Measurements from ENCODE around the gene TTC34.

Gene TTC34

GRCh38 chr1:2816786-2817185, 15.3 kb upstream of the TTC34 start:
- TF ChIP-seq EZH2phosphoT487 (IDR thresholded peaks at IDR 0.05; ENCODE audit: borderline replicate concordance), result no peak
- no peak for TF ChIP-seq CTCF (conservative IDR thresholded peaks at IDR 0.05; ENCODE audit: low read length)
- H3K79me2 ChIP-seq (ENCODE audit: insufficient read depth, low read length), result no peaks in the 10 kb centered on the region
- H3K4me3 ChIP-seq (ENCODE audit: low read length, poor library complexity, severe bottlenecking), result no peak overlapping the region
- no peaks in the 10 kb centered on the region for H3K9me2 ChIP-seq (replicated peaks; ENCODE audit: low read depth, low read length)
- no peaks in the 10 kb centered on the region for H3K4me1 ChIP-seq (ENCODE audit: insufficient read depth, low read length, poor library complexity, severe bottlenecking)
- H3F3A ChIP-seq (ENCODE audit: low read depth), result no peaks in the 10 kb centered on the region
- no peaks in the 10 kb centered on the region for H3K36me3 ChIP-seq (ENCODE audit: insufficient read depth, low read length)
- H3K4me2 ChIP-seq (ENCODE audit: low read depth, low read length, poor library complexity, severe bottlenecking), result no peak overlapping the region
- H3K27me3 ChIP-seq (ENCODE audit: insufficient read depth, low read length, poor library complexity, severe bottlenecking), result no peaks in the 10 kb centered on the region
- H2AFZ ChIP-seq (ENCODE audit: low read length), result no peak overlapping the region
- H4K20me1 ChIP-seq (ENCODE audit: insufficient read depth, low read length, poor library complexity, severe bottlenecking), result no peaks in the 10 kb centered on the region
- no peaks in the 10 kb centered on the region for H3K9me3 ChIP-seq (ENCODE audit: insufficient read depth, low read depth, low read length)
- no peak overlapping the region for H3K9ac ChIP-seq (ENCODE audit: low read depth, low read length, poor library complexity, severe bottlenecking)

- H3K9me3 ChIP-seq (ENCODE audit: insufficient read depth, low read depth, low read length), result no peaks in the 10 kb centered on the region
- H3K36me3 ChIP-seq (ENCODE audit: insufficient read depth, low read length), result no peaks in the 10 kb centered on the region
- no peaks in the 10 kb centered on the region for H3K79me2 ChIP-seq (ENCODE audit: insufficient read depth, low read length)
- no peaks in the 10 kb centered on the region for H3K4me1 ChIP-seq (ENCODE audit: insufficient read depth, low read length, poor library complexity, severe bottlenecking)
- no peak overlapping the region for H3K9ac ChIP-seq (ENCODE audit: low read depth, low read length, poor library complexity, severe bottlenecking)
- H3K4me2 ChIP-seq (ENCODE audit: low read depth, low read length, poor library complexity, severe bottlenecking), result no peak overlapping the region
- no peak overlapping the region for H3K4me3 ChIP-seq (ENCODE audit: low read length, poor library complexity, severe bottlenecking)
- no peaks in the 10 kb centered on the region for H3K9me2 ChIP-seq (replicated peaks; ENCODE audit: low read depth, low read length)
- no peaks in the 10 kb centered on the region for H4K20me1 ChIP-seq (ENCODE audit: insufficient read depth, low read length, poor library complexity, severe bottlenecking)
- no peaks in the 10 kb centered on the region for H3K27me3 ChIP-seq (ENCODE audit: insufficient read depth, low read length, poor library complexity, severe bottlenecking)
- TF ChIP-seq CTCF (conservative IDR thresholded peaks at IDR 0.05; ENCODE audit: low read length) (no peak), EZH2phosphoT487 (IDR thresholded peaks at IDR 0.05; ENCODE audit: borderline replicate concordance) (no peak)
- H3F3A ChIP-seq (ENCODE audit: low read depth), result no peaks in the 10 kb centered on the region
- no peak overlapping the region for H2AFZ ChIP-seq (ENCODE audit: low read length)
These were observed 14.1 kb upstream of the TTC34 start for GRCh38 chr1:2815551-2815950.

GRCh38 chr1:2814511-2815075, 13.1 kb upstream of the TTC34 start:
- no peaks in the 10 kb centered on the region for H3K9me3 ChIP-seq (ENCODE audit: insufficient read depth, low read depth, low read length)
- TF ChIP-seq CTCF (conservative IDR thresholded peaks at IDR 0.05; ENCODE audit: low read length), result no peak
- TF ChIP-seq EZH2phosphoT487 (IDR thresholded peaks at IDR 0.05; ENCODE audit: borderline replicate concordance), result no peak

More at GRCh38 chr1:2814511-2815075, 13.1 kb upstream of the TTC34 start:
- Histone ChIP-seq H3K4me2 (ENCODE audit: low read depth, low read length, poor library complexity, severe bottlenecking) (no peak overlapping the region), H3F3A (ENCODE audit: low read depth) (no peaks in the 10 kb centered on the region), H3K9me2 (replicated peaks; ENCODE audit: low read depth, low read length) (no peaks in the 10 kb centered on the region), H3K4me1 (ENCODE audit: insufficient read depth, low read length, poor library complexity, severe bottlenecking) (no peaks in the 10 kb centered on the region), H3K4me3 (ENCODE audit: low read length, poor library complexity, severe bottlenecking) (no peak overlapping the region), H3K27me3 (ENCODE audit: insufficient read depth, low read length, poor library complexity, severe bottlenecking) (no peaks in the 10 kb centered on the region), H2AFZ (ENCODE audit: low read length) (no peak overlapping the region), H3K79me2 (ENCODE audit: insufficient read depth, low read length) (no peaks in the 10 kb centered on the region), H4K20me1 (ENCODE audit: insufficient read depth, low read length, poor library complexity, severe bottlenecking) (no peaks in the 10 kb centered on the region), H3K9ac (ENCODE audit: low read depth, low read length, poor library complexity, severe bottlenecking) (no peak overlapping the region), H3K36me3 (ENCODE audit: insufficient read depth, low read length) (no peaks in the 10 kb centered on the region)

Data from Loucy (cell line).